ENCODE data around the gene PRELID3B. TPM values are rescaled to one million over a fixed set of nuclear protein-coding genes. Genes with fewer than 3 reads are reported as not detected.
A peak's percentile ranks its signal among the peaks of the same experiment; 100 is the strongest.
"Not testable (repeated sequence)": the region's sequence is repeated elsewhere in the genome, so short reads cannot be mapped to it uniquely, and the experiment has no call there.

PRELID3B gene
- total RNA-seq, 1 donor from 2014 or later = 37.6 TPM

GRCh38 chr20:59062081-59062480 is 19.5 kb upstream of the PRELID3B start:
- ATAC-seq (ENCODE audit: poor library complexity) (peak; percentile 34), DNase-seq (no peak)
- intact Hi-C loops (cut with DNase I) = no loop called here

DNA sequence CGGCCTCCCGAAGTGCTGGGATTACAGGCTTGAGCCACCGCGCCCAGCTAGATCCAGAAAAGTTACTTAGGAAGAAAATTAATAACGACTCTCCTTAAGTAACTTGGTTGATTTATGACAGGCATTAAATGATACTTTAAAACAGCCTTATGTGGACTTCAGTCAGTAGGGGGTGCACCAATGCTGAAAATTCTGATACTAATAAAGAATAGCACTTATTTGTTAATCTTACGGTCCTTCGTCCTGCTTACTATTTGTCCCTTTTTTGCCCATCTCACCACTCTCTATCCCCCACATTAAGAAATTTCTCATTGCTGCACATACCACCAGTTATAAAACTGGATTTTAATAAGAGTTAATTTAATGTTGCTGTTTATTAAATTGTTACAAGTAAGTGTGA is 12.7 kb upstream of the PRELID3B start:
- no peak for ATAC-seq (ENCODE audit: poor library complexity)
- intact Hi-C loops (cut with DNase I) = no loop called here
- no peak for DNase-seq

GRCh38 chr20:59051666-59052185 is 9.1 kb upstream of the PRELID3B start:
- no peak for DNase-seq
- no peak for ATAC-seq (ENCODE audit: poor library complexity)
- intact Hi-C loops (cut with DNase I) = no loop called here

DNA sequence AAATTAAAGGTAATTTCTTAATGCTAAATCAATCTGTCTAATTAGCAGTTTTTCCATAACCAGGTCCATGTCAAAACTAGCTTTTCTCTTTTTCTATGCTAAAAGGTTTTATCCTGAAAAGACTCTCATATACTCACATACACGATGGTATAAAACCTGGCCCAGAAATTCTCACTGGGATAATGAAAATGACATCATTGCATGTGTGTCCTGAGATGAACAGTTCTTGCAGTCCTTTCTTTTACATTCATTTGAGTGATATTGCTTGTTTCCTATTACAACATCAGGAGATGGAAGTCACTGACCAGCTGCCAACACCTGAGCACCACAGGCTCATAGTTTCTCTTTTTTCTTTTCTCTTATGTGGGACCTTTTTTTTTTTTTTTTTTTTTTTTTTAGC is 7.9 kb upstream of the PRELID3B start:
- no peak for DNase-seq
- ATAC-seq (ENCODE audit: poor library complexity) = no peak
- intact Hi-C loops (cut with DNase I) = no loop called here

- intact Hi-C loops (cut with DNase I) = no loop called here
- ATAC-seq (ENCODE audit: poor library complexity) (no peak), DNase-seq (no peak)
Measured at GRCh38 chr20:59048681-59049030, 6.1 kb upstream of the PRELID3B start.

DNA sequence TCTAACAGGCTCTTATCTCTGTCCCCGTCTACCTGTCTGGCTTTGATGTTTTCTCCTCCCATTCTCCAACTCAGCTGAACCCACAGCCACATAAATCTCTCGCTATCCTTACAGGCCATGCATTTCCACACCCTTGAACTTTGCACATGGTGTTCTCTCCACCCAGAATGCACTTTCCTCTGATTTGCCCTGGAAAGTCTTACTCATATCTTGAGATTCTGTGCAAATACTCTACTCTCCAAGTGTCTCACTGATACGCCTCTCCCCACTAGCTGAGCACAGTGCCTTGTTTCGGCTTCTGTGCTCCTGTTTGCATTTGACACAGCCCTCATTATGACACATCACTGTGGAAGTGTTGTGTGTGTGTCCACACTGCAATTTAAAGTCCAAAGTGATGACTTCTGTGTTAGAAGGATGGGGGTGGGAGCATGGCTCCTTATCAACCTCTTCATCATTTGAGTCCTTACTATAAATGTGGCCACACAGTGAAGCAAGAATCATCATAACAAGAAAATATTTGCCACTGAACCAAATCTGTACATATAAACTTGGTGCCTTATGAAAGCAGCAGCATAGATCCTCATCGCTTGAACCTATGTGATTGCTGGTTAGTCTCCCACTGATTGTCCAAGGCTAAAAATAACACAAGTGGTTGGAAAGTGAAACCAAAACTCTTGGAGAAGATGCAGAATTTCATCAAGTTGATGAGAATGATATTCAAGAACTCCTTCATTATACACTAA is 5.5 kb upstream of the PRELID3B start:
- intact Hi-C loops (cut with DNase I) = no loop called here
- ATAC-seq (ENCODE audit: poor library complexity) = no peak
- no peak for DNase-seq

DNA sequence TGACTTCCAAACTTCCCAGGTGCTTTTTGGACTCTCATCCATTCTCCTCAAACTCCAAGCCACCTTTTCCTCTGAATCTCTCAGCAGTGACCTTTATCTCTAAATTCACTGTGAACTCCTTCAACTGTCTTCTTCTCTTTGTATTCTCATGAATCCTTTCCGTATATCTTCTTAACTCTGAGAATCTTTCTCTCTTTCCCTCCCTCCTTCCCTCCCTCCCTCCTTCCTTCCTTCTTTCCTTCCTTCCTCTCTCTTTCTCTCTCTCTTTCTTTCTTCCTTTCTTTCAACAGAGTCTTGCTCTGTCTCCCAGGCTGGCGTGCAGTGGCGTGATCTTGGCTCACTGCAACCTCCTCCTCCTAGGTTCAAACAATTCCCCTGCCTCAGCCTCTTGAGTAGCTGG is 4.3 kb upstream of the PRELID3B start:
- DNase-seq (no peak), ATAC-seq (ENCODE audit: poor library complexity) (no peak)
- intact Hi-C loops (cut with DNase I) = no loop called here

- intact Hi-C loops (cut with DNase I) = loop anchor here (5.0 kb wide), 1 partner anchor 152 kb away; no protein-coding TSS in a partner anchor
- DNase-seq (no peak), ATAC-seq (ENCODE audit: poor library complexity) (no peak)
Measured at GRCh38 chr20:59044796-59045195, 2.2 kb upstream of the PRELID3B start.

DNA sequence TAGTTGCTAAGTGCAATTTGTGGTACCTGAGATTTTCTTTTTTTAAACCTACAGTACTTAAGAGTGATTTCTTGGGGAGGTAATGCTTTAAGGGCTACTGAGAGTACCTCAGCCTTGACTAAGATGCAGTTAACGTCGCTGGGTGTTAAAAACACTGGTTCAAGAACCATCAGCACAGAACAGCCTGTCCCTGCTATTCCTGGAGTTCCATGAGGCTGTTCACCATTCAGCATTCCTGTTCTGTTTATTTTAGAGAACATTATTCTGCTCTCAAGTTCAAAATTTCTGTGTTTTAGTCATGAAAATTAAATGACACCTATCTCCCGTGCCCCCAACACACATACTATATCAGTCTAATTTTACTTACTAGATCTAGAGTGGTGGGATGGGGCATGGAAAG is 1.7 kb upstream of the PRELID3B start:
- DNase-seq = no peak
- no peak for ATAC-seq (ENCODE audit: poor library complexity)
- intact Hi-C loops (cut with DNase I) = loop anchor here (5.0 kb wide), 1 partner anchor 152 kb away; no protein-coding TSS in a partner anchor

DNA sequence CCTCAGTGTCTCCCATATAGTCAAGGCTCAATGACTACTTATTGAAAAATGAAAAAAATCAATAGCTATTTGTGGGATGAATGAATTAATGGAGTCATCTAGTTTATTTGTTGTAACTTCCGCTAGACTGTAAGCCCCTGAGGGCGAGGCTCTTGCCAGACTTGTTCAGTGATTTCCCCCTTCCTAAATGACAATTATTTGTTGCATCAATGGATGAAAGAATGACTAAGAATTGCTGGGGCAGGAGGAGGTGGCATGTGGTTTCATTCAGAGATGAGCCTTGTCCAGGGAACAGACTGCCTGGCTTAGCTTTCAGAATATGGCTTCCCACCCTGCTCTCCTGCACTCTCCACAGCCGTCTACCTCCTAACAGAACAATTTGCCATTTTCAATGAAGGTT is 1.1 kb upstream of the PRELID3B start:
- ATAC-seq (ENCODE audit: poor library complexity) (no peak), DNase-seq (no peak)
- intact Hi-C loops (cut with DNase I) = loop anchor here (5.0 kb wide), 1 partner anchor 151 kb away; no protein-coding TSS in a partner anchor

- ATAC-seq (ENCODE audit: poor library complexity) (peak; percentile 99), DNase-seq (peak; percentile 97)
- intact Hi-C loops (cut with DNase I) = loop anchor here (5.0 kb wide), 1 partner anchor 151 kb away; no protein-coding TSS in a partner anchor
Measured at GRCh38 chr20:59042796-59043631, 428 bp upstream of the PRELID3B start.

GRCh38 chr20:59041487-59041886 is 1.1 kb downstream of the PRELID3B start:
- intact Hi-C loops (cut with DNase I) = loop anchor here (5.0 kb wide), 1 partner anchor 149 kb away; no protein-coding TSS in a partner anchor
- not testable (repeated sequence) for ATAC-seq (ENCODE audit: poor library complexity); DNase-seq

GRCh38 chr20:59040667-59041066 is 1.9 kb downstream of the PRELID3B start:
- ATAC-seq (ENCODE audit: poor library complexity) = no peak
- DNase-seq = no peak
- intact Hi-C loops (cut with DNase I) = loop anchor here (5.0 kb wide), 1 partner anchor 148 kb away; no protein-coding TSS in a partner anchor

DNA sequence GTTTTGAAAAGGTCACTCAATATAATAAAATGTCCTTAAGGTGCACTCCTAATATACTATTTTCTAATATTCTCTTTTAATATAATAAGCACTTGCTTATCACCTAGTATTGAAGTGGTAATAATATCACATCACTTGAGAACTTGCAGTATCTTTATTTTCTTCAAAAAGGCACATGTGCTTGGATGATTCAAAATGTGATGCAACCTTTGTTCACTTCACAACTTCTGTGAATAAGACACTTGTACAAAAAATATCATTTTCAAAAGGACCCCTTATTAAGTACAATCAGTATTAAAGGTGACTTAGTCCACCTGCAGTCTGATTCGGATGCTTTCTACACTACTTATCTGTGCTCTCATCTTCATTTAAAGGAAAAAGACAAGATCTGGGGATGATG is 3.4 kb downstream of the PRELID3B start:
- intact Hi-C loops (cut with DNase I) = no loop called here

DNA sequence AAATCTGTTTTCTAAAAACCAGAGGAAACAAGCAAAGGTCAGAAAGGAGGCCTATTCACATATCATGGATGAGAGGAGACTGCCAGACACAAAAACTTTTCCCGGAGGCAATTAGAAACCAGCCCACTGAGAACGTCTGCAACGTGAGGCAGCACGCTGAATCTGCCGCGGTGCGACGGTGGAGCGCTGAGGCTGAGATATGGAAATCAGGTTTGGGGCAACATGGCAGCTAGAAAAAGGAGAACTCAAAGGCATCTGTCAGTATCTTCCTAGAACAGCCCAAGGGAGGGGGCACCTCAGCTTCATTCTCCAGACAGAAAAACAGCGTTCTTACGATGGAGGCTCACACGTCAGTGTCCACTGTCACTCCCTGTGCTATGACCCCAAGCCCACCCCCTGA is 5.2 kb downstream of the PRELID3B start:
- DNase-seq (no peak), ATAC-seq (ENCODE audit: poor library complexity) (no peak)
- intact Hi-C loops (cut with DNase I) = no loop called here

More for the DNA sequence above, 3.4 kb downstream of the PRELID3B start:
- DNase-seq = no peak
- no peak for ATAC-seq (ENCODE audit: poor library complexity)

DNA sequence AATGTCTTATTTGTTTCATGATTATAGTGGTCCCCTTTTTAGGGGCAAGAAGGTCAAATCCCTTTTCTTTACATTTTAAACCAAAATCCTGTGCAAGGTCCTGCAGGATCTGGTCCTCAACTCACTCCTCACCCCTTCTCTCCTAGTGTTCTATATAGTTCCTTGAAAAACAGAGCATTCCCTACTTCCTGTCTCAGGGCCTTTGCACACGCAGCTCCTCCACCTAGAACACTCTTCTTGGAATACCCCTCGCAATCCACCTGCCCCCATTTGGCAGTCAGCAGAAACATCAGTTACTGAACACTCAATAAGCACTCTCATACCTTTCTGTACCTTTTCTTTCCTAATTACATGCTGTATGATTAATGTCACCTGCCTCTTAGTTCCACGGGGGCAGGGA is 7.2 kb downstream of the PRELID3B start:
- intact Hi-C loops (cut with DNase I) = no loop called here
- ATAC-seq (ENCODE audit: poor library complexity) = no peak
- no peak for DNase-seq

- intact Hi-C loops (cut with DNase I) = no loop called here
- DNase-seq (no peak), ATAC-seq (ENCODE audit: poor library complexity) (no peak)
Measured at GRCh38 chr20:59033616-59034165, 8.9 kb downstream of the PRELID3B start.

GRCh38 chr20:59033093-59033492 is 9.5 kb downstream of the PRELID3B start:
- ATAC-seq (ENCODE audit: poor library complexity) = no peak
- intact Hi-C loops (cut with DNase I) = no loop called here
- DNase-seq = no peak

GRCh38 chr20:59032713-59033059 is 9.9 kb downstream of the PRELID3B start:
- ATAC-seq (ENCODE audit: poor library complexity) = peak; percentile 3
- intact Hi-C loops (cut with DNase I) = no loop called here
- no peak for DNase-seq
